Natural killer cell (primary cell): ENCODE results near the gene BCL7A. TPM values are rescaled to one million over a fixed set of nuclear protein-coding genes. Genes with fewer than 3 reads are reported as not detected.

Experiments used
- ATAC-seq, 3 donors: fragments of 150-1000 bp in 2 of 3; fragments of 200-7000 bp in 1 of 3; cut with Tn5 transposase; 1 replicate in 1 of 3; 2 replicates in 2 of 3; pipeline ENCODE4 v1.10.0; 2021; ENCODE audit warnings: mild to moderate bottlenecking in 2 of 3, moderate library complexity in 2 of 3
- DNase-seq, 2 donors: peaks; one replicate each; pipeline versions ENCODE4 v3.0.0 to v3.0.0-alpha.2; 2013 to 2021; ENCODE audit warnings: mixed read lengths in 1 of 2
- H3K27ac ChIP-seq: one replicate; pipeline ENCODE4 v1.5.1; 2013; ENCODE audit warnings: mild to moderate bottlenecking, low read length
- H3K27me3 ChIP-seq: one replicate; pipeline ENCODE4 v1.6.1; 2013; ENCODE audit warnings: low read length; ENCODE audit not compliant: control insufficient read depth, insufficient read depth
- H3K36me3 ChIP-seq: one replicate; pipeline ENCODE4 v1.6.1; 2013; ENCODE audit warnings: low read length; ENCODE audit not compliant: control insufficient read depth, insufficient read depth
- H3K4me1 ChIP-seq: one replicate; pipeline ENCODE4 v1.6.1; 2013; ENCODE audit warnings: low read length; ENCODE audit not compliant: control insufficient read depth, insufficient read depth
- H3K4me3 ChIP-seq: one replicate; pipeline ENCODE4 v1.5.1; 2013; ENCODE audit warnings: low read length
- H3K9me3 ChIP-seq: one replicate; pipeline ENCODE4 v1.6.1; 2013; ENCODE audit warnings: low read length; ENCODE audit not compliant: control insufficient read depth, insufficient read depth
- H3K27ac Mint-ChIP-seq, 2 donors: one replicate each; pipeline ENCODE4 v1.8.0; 2022; ENCODE audit warnings: mild to moderate bottlenecking in 2 of 2, mixed read lengths in 2 of 2, moderate library complexity in 1 of 2
- H3K27me3 Mint-ChIP-seq, 2 donors: one replicate each; pipeline ENCODE4 v1.8.0; 2022; ENCODE audit warnings: low read depth in 2 of 2, mixed read lengths in 2 of 2
- H3K36me3 Mint-ChIP-seq: one replicate; pipeline ENCODE4 v1.8.0; 2022; ENCODE audit warnings: mixed read lengths
- H3K4me1 Mint-ChIP-seq, 2 donors: one replicate each; pipeline ENCODE4 v1.8.0; 2022; ENCODE audit warnings: mixed read lengths in 2 of 2
- H3K4me3 Mint-ChIP-seq: one replicate; pipeline ENCODE4 v1.8.0; 2022; ENCODE audit warnings: mild to moderate bottlenecking, moderate library complexity, mixed read lengths
- H3K9me3 Mint-ChIP-seq, 2 donors: one replicate each; pipeline ENCODE4 v1.8.0; 2022; ENCODE audit warnings: mixed read lengths in 2 of 2
- WGBS: methylation state at CpG from one replicate; pipeline ENCODE4 v1.1.7; 2013; ENCODE audit warnings: missing lambda C conversion rate; ENCODE audit not compliant: insufficient coverage; 5-methylcytosine and 5-hydroxymethylcytosine counted together
- intact Hi-C: fragments of 100-400 bp; cut with micrococcal nuclease; formaldehyde crosslinking; loops from one replicate; pipeline ENCODE4 v1.14.2; 2022
- total RNA-seq, 4 donors: library from RNA; stranded (reverse); fragments of 120-200 nt in 1 of 4; gene quantifications; one replicate each; pipeline versions ENCODE4 v1.2.3 to v1.2.4, GENCODE V29; 2013 to 2022
- TF ChIP-seq, protein P1 (sequence below): fragments of 200-600 bp; IDR thresholded peaks from one replicate; pipeline ENCODE4 v1.8.0; 2022; ENCODE audit warnings: antibody characterized with exemption

Gene BCL7A
- total RNA-seq, 3 donors from 2014 or later (not counting 1 experiment from before 2014, with no cell fraction given) = 0.85 to 1.1 (median 0.96) TPM

DNA sequence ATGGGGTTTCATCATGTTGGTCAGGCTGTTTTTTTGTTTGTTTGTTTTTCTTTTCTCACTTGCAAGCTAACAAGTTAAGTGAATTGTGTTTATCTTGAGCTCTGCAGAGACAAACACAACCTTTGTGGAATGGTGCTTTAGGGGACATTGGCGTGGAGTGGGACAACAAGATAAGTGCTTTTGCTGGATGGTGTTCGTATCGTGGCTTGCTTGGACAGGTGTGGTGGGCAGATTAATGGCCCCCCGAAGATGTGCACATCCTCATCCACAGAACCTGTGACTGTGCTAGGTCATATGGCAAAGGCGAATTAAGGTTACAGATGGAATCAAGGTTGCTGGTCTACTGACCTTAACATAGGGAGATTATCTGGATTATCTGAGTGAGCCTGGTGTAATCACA lies 63.9 kb downstream of the BCL7A start:
- TF ChIP-seq, protein P1, sequence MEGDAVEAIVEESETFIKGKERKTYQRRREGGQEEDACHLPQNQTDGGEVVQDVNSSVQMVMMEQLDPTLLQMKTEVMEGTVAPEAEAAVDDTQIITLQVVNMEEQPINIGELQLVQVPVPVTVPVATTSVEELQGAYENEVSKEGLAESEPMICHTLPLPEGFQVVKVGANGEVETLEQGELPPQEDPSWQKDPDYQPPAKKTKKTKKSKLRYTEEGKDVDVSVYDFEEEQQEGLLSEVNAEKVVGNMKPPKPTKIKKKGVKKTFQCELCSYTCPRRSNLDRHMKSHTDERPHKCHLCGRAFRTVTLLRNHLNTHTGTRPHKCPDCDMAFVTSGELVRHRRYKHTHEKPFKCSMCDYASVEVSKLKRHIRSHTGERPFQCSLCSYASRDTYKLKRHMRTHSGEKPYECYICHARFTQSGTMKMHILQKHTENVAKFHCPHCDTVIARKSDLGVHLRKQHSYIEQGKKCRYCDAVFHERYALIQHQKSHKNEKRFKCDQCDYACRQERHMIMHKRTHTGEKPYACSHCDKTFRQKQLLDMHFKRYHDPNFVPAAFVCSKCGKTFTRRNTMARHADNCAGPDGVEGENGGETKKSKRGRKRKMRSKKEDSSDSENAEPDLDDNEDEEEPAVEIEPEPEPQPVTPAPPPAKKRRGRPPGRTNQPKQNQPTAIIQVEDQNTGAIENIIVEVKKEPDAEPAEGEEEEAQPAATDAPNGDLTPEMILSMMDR = no peak
- H3K4me1 Mint-ChIP-seq = peaks cover 67 to 82% of the 10 kb centered on the region in 2 donors
- WGBS = 85% methylated on average over 5 of the region's 5 CpGs
- no peaks in the 10 kb centered on the region for H3K9me3 Mint-ChIP-seq
- Histone ChIP-seq H3K36me3 (peaks cover 9% of the 10 kb centered on the region), H3K27ac (peak overlapping the region; percentile 39), H3K4me1 (peaks cover 67% of the 10 kb centered on the region), H3K27me3 (no peaks in the 10 kb centered on the region), H3K4me3 (no peak overlapping the region), H3K9me3 (no peaks in the 10 kb centered on the region)
- no peak for ATAC-seq
- peak overlapping the region; percentile 61 to 79 for H3K27ac Mint-ChIP-seq
- no peaks in the 10 kb centered on the region for H3K36me3 Mint-ChIP-seq
- H3K27me3 Mint-ChIP-seq = no peaks in the 10 kb centered on the region
- no peak for DNase-seq
- H3K4me3 Mint-ChIP-seq = peak overlapping the region; percentile 72
- intact Hi-C loops = no loop called here

DNA sequence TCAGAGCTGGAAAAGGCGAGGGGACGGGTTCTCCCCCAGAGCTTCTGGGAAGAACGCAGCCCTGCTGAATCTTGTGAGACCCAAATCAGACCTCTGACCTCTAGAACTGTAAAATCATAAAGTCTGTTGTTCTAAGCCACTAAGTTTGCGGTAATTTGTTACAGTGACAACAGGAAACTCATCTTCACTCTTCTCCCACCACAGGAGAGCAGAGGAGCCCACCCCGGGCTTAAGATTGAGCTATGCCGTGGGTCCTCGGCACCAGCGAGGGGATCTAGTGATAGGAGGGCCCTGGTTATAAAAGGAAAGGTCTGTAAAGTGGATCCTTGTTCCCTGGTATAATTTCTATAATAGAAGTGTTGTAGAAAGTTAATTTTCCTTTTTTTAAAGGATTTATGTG lies 64.4 kb downstream of the BCL7A start:
- Histone ChIP-seq H3K9me3 (no peaks in the 10 kb centered on the region), H3K27me3 (no peaks in the 10 kb centered on the region), H3K36me3 (peaks cover 9% of the 10 kb centered on the region), H3K27ac (peak overlapping the region; percentile 39), H3K4me3 (no peak overlapping the region), H3K4me1 (peaks cover 61% of the 10 kb centered on the region)
- Mint-ChIP-seq H3K27ac (peak overlapping the region; percentile 61 to 79), H3K9me3 (no peaks in the 10 kb centered on the region), H3K36me3 (no peaks in the 10 kb centered on the region), H3K27me3 (no peaks in the 10 kb centered on the region), H3K4me3 (peak overlapping the region; percentile 72), H3K4me1 (peaks cover 62 to 80% of the 10 kb centered on the region in 2 donors)
- WGBS = 51% methylated on average over 8 of the region's 8 CpGs
- intact Hi-C loops = no loop called here
- DNase-seq (peak in 1 of 2 donors; percentile 51), ATAC-seq (peak; percentile 26 to 56 (median 43))
- TF ChIP-seq, protein P1 = no peak

DNA sequence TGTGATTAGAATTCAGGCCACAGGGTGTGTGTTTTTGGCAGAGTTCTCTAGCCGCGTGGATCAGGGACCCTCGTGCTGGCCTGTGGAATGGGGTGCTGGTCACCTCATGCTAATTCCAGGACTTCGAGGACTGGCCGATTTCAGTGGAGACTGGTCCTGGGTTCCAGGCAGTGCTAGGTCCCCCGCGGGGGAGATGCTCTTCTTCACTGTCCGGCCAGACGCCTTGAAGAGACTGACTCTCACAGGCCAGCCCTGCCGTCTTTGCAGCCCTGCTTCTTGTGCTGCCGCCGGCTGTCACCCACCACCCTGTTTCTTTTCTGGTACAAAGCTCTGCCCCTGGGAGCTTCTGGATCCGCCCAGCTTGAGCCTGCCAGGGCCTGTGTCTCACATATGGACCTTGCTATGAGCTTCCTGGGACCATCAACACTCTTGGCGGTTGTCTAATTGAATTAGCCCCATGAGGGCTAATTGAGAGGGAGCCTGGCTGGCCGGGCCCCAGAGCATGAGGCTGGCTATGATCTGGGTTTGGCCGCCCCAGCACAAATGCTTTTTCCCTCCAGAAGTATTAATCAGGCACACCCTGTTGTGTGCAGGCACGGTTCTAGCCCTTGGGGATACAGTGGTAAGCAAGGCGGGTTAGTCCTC lies 65.1 kb downstream of the BCL7A start:
- peaks cover 55% of the 10 kb centered on the region for H3K4me1 ChIP-seq
- TF ChIP-seq, protein P1 = no peak
- no peak overlapping the region for H3K4me3 ChIP-seq
- no peaks in the 10 kb centered on the region for H3K27me3 ChIP-seq
- H3K4me1 Mint-ChIP-seq = peaks cover 55 to 74% of the 10 kb centered on the region in 2 donors
- H3K9me3 Mint-ChIP-seq = no peaks in the 10 kb centered on the region
- no peaks in the 10 kb centered on the region for H3K36me3 Mint-ChIP-seq
- no peaks in the 10 kb centered on the region for H3K27me3 Mint-ChIP-seq
- DNase-seq (no peak), ATAC-seq (no peak)
- 91% methylated on average over 18 of the region's 18 CpGs for WGBS
- H3K27ac ChIP-seq = no peak overlapping the region
- peak overlapping the region; percentile 72 for H3K4me3 Mint-ChIP-seq
- no peaks in the 10 kb centered on the region for H3K9me3 ChIP-seq
- peaks cover 9% of the 10 kb centered on the region for H3K36me3 ChIP-seq
- H3K27ac Mint-ChIP-seq = peak overlapping the region; percentile 61 to 79
- intact Hi-C loops = no loop called here
